Endometrium (tissue), 2 donors: ENCODE data around the gene AJAP1.

ENCODE experiments used
- FAIRE-seq: peaks from 2 replicates; lab custom pipeline; 2012; peaks lifted over from hg19 to GRCh38; lab: Jason Lieb, UNC
- donor health status: control.
- donor health status: control.

Gene AJAP1

GRCh38 chr1:4772294-4773010, 118.0 kb downstream of the AJAP1 start:
- FAIRE-seq = no peak

GRCh38 chr1:4773226-4773625, 118.8 kb downstream of the AJAP1 start:
- FAIRE-seq = no peak

DNA sequence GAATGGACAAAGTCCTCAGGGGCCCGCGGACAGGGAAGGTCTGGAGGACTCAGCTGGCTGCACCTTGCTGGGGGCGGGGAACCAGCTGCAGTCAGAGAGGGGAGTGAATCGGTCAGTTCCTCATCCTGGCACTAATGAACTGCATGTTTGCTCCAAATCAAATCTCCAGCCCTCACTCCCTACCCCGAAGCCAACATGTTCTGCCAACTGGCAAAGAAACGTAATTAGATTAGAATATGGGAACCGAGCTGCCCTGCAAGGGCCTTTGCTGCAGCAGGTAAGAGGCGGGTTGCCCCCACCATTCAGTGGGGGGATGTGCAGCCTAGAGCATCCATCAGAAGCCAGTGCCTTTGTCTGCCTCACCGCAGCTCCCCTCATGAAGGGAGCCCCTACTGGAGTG, 121.1 kb downstream of the AJAP1 start:
- FAIRE-seq = no peak

GRCh38 chr1:4778056-4778455, 123.6 kb downstream of the AJAP1 start:
- no peak for FAIRE-seq

DNA sequence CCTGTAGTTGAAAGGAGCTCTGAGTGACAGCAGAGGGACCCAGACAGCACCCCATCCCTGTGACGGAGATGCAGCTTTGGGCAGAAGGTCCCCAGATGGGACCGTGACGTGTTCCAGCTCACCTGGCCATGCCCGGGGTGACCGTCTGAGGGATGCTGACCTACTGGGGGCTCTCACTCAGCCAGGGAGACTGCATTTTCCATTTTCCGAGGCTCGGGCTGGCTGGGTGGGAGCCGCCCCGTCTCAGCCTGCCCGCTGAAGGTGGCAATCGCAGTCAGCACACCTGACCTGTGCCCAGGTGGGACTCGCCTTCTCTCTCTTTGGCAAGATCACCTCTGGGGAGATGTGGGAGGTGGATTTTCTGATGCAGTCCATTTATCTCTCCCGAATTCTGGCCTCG, 127.2 kb downstream of the AJAP1 start:
- FAIRE-seq = no peak

DNA sequence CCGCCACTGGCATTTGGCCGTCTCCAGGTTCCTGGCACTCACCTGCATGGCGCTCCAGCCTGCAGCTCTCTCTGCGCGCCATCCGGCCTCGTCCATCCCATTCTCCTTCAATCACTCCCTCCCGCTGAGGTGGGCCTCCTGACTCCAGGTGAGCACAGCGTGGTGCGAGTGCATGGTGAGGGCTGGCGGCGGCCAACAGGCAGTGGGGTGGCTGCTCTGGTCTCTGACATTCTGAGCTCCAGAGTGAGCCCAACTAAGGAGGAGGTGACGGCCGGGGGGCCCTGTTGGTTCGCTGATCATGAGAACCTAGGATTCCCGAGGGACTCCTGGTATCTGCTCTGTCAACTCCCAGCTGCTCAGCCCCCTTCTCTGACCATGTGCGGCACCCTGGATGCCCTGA, 130.4 kb downstream of the AJAP1 start:
- FAIRE-seq = no peak

DNA sequence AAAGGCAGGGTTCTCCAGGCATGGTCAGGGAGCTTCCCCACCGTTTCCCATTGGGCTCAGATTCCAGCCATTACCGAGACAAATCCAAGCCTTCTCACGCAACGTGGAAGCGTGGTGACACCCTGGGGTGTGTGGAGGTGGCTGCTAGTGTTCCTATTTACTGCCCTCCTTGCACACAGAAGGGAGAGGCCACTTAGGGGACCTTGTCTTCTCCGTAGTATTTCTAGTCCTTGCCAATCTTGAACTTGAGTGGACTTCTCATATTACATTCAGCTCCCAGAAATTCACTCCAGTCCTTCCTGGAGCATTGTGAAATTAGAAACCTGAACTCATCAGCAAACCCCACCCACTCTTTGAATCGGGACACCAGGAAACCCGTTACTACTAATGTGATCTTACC, 131.6 kb downstream of the AJAP1 start:
- FAIRE-seq = no peak

DNA sequence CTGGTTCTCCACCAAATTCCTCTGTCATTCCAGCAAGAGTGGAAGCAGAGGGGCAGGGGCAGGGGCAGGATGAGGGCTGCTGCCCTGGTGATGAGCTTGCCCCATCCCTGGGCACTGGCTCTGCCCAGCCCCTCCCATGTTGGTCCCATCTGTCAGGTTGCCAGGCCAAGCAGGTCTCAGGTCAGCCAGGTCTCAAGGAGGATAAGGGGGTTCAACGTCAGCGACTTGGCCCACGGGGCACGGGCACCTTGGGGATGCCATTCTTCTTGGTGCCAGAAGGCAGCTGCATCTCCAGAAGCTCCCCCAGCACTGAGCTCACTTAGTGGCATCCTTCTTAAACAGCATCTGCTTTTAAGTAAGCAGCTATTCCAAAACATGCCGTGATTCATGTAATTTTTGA, 133.1 kb downstream of the AJAP1 start:
- no peak for FAIRE-seq

DNA sequence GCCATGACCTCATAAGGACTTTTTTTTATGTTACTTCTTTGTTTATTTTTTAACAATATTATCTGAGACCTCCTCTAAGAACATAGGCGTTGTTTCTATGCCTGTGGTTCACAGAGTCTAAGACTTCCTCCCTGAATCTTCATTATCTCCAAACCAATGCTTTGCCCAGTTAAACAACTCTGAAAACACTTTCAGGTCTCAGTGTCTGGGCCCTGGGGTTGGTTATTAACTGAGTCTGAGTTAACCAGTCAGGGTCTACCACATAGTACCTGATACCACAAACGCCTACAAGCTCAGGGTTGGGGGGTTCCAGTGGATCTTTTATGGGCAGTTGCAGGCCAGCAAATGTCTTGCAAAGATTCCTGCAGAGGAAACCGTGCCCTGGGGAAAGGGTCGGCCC, 138.2 kb downstream of the AJAP1 start:
- FAIRE-seq = no peak

DNA sequence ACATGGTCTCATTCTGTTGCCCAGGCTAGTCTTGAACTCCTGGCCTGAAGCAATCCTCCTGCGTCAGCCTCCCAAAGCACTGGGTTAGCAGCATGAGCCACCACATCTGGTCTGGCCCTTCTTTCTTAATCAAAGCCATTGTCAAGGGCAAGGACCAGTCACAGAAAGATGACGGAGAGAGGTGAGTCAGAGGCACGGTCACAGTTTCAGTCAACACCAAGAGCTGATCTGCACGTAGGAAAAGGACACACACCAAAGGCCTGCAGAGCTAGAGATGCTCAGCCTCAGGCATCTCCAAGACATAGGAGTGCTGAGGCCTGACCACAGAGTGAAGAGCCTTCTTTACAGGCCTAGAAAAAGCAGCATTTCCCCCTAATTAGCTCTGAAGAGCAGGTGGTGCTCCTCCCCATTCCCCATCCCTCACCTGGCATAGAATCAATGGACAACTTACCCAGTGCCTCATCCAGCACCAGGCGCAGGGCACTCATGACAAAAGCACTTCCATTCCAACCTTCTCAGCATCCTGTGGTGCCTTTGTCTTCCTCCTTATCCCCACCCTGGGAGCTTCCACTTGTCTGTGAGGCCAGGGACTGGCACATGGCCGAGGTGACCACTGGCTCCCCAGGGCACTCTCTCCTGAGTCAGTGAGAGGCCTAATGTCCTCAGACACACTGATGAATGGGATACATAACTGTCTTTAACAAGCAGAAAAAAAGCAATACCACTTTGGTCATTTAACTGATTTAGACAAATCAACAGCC, 139.8 kb downstream of the AJAP1 start:
- no peak for FAIRE-seq

GRCh38 chr1:4796161-4797015, 142.0 kb downstream of the AJAP1 start:
- FAIRE-seq = no peak

DNA sequence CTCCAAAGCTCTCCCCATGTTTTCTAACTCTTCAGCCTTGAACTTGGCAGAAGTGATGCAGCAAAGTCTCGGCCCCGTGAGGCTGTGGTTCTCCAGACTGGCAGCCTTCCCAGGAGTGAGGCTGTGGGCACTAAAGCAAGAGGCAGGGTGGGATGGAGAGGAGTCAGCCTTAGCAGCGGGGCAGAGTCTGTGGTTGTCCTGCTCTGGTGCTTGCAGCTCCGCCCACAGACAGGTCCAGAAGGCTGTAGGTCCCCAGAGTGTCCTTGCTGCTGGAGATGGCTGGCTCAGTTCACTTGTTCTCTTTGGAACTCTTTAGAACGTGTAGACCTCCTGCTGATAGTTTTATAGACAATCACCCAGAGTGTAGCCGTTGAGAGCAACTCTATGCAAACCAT, 142.6 kb downstream of the AJAP1 start:
- FAIRE-seq = no peak

DNA sequence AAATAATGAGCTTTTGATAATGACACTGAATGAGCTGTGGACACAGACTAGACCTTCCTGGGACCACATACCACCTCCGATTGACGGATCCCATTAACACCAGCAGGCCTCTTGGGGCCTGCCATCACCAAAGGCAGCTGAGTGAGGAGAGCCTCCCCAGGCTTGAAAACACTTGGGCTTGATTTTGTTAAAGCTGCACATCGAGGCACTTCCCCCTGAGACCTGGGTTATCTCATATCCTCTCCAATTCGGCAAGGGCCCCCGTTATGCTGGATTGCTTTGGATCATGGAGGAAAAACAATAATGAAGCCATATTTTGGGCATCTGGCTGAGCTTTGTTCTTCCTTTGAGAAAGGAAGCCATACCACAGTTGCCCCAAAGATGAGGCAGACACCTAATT, 143.0 kb downstream of the AJAP1 start:
- no peak for FAIRE-seq

DNA sequence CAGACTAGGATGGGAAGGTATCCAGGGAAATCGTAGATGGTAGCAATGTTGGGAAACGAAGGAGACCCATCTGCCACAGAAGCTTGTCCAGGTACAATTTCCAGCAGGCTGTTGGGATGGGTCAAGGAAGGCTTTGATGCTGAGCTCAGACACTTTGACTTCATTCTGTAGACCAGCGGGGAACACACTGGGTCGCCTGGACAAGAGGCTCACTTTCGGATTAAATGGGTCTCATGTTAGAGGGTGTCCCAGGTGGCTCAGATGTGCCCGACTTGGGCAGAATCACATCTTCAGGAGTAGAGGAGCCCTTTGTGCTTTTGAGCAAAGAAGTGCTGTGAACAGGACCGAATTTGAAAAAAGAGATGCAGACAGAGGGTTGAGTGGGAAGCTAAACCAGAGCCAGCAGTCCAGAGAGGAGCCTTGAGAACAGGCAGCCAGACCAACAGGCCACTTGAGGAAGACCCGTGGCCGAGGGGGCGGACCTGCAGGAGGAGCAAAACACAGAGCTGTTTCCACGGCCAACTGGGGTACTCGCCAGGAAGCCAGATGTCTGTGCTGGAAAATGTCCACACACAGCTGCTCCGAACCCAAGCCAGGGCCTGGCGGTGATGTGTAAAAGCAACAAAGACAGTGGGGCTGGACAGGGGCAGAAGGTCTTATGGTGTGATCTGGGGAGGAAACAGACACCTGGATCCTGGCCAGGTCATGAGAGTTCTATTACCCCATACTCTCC, 146.9 kb downstream of the AJAP1 start:
- FAIRE-seq = peak; percentile 97

- no peak for FAIRE-seq
These were observed 147.6 kb downstream of the AJAP1 start for GRCh38 chr1:4802024-4802423.

- no peak for FAIRE-seq
These were observed 148.9 kb downstream of the AJAP1 start for GRCh38 chr1:4803335-4803734.

DNA sequence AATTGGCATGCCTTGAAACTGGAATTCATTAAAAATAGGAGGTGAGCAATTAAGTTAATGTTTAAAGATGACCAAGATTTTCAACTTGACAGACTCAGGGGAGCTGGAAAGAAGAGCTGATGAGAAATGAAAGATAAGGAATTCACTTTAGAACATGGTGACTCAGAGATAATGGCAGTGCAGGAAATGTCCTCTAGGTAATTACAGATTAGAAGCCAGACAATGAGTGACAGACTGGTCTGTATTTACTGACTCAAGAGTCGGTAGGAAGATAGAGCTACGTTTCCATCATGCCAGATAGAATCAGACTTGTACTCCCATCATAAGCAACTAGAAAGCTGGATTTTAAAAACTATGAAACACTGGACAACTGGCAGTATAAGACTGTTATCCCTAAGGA, 151.6 kb downstream of the AJAP1 start:
- no peak for FAIRE-seq

GRCh38 chr1:4820543-4820942, 166.1 kb downstream of the AJAP1 start:
- FAIRE-seq = no peak

DNA sequence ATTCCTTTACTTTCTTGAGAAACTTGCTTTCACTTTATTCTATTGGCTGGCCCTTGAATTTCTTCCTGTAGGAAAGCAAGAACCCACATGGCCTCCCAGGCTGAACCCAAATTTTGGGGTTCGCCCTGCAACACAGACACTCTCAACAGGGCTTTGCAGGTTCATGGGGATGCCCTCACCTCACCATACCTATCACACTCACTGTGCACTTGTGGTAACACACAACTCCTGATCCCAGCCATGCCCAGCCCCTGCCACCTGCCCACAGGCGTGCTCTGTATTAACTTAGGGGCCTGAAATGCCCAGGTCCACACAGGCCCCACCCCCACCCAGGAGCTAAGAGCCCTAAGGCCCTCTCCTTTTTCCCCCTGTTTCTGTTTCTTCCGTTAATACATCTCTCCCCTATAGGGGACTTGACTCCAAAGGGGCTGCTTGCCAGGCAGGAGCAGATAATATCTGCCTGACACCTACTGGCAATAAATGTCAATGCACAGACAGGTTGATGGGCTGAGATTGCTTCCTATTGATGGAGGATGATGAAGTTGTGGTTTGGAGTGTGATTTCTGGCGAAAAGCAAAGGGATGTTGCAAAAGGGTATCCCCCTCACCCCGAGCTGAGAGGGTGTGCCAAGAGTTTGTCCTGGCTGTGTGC, 171.5 kb downstream of the AJAP1 start:
- FAIRE-seq = no peak

DNA sequence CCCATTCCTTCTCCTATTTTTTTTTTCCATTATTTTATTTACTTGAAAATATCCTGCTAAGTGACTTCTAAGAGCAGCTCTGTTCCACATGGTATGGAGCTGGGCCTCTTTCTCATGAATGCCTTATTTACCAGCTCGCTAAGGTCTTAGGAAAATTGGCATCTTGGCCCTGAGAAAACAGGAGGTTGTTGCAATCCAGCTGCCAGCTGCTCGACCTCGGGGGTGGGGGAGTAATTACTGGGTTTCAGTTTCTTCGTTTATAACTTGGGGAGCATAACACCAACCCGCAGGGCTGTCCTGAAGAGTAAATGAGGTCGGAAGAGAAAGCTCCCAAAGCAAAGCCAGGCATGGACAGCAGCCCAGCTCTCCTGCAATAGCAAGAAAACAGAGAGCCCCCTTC, 176.3 kb downstream of the AJAP1 start:
- FAIRE-seq = no peak

GRCh38 chr1:4836574-4836973, 182.2 kb downstream of the AJAP1 start:
- no peak for FAIRE-seq
